Stimulated activated CD4-positive, alpha-beta T cell treated with anti-CD3 and anti-CD28 coated beads, Interleukin-15, amount 100 ng/mL, for 24 hours (primary cell): Measurements from ENCODE around the gene SYNGR1.

Experiments used
- DNase-seq: peaks from one replicate; pipeline ENCODE4 v3.0.0-alpha.2; 2020

Gene SYNGR1

GRCh38 chr22:39349967-39350726, at the start of gene SYNGR1:
Gene SYNGR1, plus strand, starts transcription at chr22:39349991. Its CDS starts 20 bp downstream, at chr22:39350011.
- DNase-seq, result peak; percentile 19

GRCh38 chr22:39300186-39300830, 49.5 kb upstream of the SYNGR1 start:
- DNase-seq, result no peak

- no peak for DNase-seq
Observed at GRCh38 chr22:39301108-39301507, 48.7 kb upstream of the SYNGR1 start.

GRCh38 chr22:39301926-39302325, 47.9 kb upstream of the SYNGR1 start:
- peak; percentile 15 for DNase-seq

GRCh38 chr22:39302431-39302960, 47.3 kb upstream of the SYNGR1 start:
- no peak for DNase-seq

GRCh38 chr22:39303358-39303757, 46.4 kb upstream of the SYNGR1 start:
- no peak for DNase-seq

GRCh38 chr22:39303892-39304671, 45.7 kb upstream of the SYNGR1 start:
- DNase-seq, result no peak

GRCh38 chr22:39306456-39307361, 43.1 kb upstream of the SYNGR1 start:
- DNase-seq, result peak; percentile 75

GRCh38 chr22:39308614-39309363, 41.0 kb upstream of the SYNGR1 start:
- peak; percentile 24 for DNase-seq

- DNase-seq, result peak; percentile 38
Observed at GRCh38 chr22:39309364-39309861, 40.4 kb upstream of the SYNGR1 start.

GRCh38 chr22:39309881-39310714, 39.7 kb upstream of the SYNGR1 start:
- DNase-seq, result peak; percentile 49

GRCh38 chr22:39311592-39312400, 38.0 kb upstream of the SYNGR1 start:
- peak; percentile 60 for DNase-seq

- peak; percentile 32 for DNase-seq
Observed at GRCh38 chr22:39312410-39312809, 37.4 kb upstream of the SYNGR1 start.

- peak; percentile 20 for DNase-seq
Observed at GRCh38 chr22:39313258-39314001, 36.4 kb upstream of the SYNGR1 start.

GRCh38 chr22:39314251-39314971, 35.4 kb upstream of the SYNGR1 start:
- peak; percentile 38 for DNase-seq

- peak; percentile 18 for DNase-seq
Observed at GRCh38 chr22:39315389-39315788, 34.4 kb upstream of the SYNGR1 start.

GRCh38 chr22:39316440-39317083, 33.2 kb upstream of the SYNGR1 start:
- DNase-seq, result peak; percentile 85
